IPS-18c (cell line): ENCODE results near the gene DGCR8.
A peak's percentile ranks its signal among the peaks of the same experiment; 100 is the strongest.

ENCODE experiments used
- H3K4me3 ChIP-seq: 2 replicates; pipeline ENCODE4 v1.7.0; 2013; ENCODE audit warnings: low read depth, mild to moderate bottlenecking, low read length, moderate library complexity; ENCODE audit not compliant: insufficient read depth
- H3K9me3 ChIP-seq: one replicate; pipeline ENCODE4 v1.6.1; 2013; ENCODE audit warnings: mild to moderate bottlenecking, low read length, moderate library complexity; ENCODE audit not compliant: control insufficient read depth, insufficient read depth

The DGCR8 gene

DNA sequence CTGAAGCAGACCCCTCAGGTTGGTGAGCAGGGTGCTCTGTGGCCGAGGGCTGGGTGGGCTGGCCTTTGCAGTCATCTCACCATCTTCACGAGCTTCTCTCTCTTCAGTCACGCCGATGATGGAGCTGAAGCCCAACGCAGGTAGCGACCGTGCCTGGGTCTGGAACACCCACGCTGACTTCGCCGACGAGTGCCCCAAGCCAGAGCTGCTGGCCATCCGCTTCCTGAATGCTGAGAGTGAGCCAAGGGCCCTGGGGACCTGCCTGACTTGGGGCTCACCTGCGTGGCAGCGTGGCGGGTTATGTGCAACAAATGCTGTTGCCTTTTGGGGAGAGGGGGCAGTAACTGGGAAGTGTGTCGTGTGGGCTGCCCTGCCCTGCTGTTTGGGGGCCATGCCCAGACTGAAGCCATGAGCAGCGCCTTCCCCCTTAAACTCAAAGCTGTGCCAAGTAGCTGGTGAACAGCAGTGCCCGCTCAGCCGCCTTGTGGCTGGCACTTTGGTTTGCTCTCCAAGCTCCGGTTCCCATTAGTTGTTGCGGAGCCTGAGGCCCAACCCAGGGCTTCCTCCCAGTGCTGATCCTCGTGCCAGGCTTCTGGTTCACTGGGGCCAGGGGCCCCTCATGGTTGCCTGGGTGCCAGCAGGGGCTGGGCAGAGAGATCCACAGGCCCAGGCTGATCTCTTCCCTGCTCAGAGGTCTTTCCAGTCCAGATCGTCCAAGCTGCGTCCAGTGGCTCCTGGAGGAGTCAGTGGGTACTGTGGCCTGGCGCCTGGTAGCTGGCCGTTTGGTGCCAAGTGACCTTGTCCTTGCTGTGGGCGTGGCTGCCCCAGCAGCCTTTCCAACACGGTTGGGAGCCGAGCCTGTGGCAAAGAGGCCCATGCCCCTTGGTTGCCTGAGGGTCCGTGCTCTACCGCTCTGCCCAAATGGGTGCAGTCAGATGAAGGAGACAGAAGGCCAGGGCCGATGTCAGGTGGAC lies 45.4 kb downstream of the DGCR8 start:
- Histone ChIP-seq H3K4me3 (no peak overlapping the region), H3K9me3 (no peaks in the 10 kb centered on the region)

DNA sequence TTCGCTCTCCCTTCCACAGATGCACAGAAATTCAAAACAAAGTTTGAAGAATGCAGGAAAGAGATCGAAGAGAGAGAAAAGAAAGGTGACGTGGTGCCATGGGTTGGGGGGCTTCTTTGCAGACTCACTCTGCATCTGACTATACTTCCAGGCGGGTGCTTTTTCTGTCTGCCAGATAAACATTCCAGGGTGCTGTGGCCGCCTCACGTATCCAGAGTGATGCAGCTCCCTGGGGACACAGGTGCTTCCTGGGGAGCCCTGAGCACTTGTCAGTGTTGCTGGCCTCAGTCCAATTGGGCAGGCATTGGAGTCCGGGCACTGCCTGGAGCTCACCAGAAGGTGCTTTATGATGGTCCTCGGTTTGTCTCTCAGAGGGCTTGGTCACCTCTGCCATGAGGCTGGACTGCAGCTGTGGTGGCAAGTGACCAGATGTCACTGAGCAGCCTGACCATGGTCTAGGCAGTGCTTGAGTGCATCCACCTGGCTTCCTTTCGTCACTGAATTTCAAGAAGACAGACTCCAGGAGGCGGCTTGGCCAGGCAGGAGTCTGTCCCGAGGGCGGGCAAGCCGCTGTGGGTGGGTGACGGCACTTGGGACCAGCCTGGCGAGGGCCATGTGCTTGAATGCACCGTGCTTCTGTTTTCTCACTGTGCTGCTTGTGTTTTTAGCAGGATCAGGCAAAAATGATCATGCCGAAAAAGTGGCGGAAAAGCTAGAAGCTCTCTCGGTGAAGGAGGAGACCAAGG lies 46.4 kb downstream of the DGCR8 start:
- H3K9me3 ChIP-seq, result no peaks in the 10 kb centered on the region
- H3K4me3 ChIP-seq, result no peak overlapping the region

DNA sequence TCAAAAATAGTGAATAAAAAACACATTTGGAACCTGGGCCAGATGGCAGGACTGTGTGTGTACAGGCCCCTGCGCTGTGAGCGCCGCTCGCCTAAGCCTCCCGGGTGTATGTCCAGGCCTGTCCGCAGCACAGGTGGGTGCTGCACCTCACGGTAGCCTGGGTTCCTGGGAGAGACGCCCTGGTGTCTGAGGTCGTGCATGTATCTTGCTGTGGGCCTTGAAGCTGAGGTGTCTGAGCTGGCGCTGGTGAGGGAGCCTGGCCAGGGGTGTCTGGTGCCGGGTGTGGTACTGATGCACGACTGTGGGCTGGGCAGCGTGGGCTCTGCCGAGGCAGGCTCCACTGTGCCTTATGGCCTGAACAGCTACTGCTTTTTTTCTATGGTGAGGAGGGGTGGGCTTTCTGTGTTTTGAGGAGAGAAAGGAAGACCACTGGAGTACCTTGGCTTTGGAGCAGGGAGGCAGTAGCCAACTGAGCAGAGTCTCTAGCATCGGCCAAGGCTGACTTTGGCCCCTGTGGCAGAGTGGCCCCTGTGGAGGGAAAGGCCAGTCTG lies 47.4 kb downstream of the DGCR8 start:
- H3K9me3 ChIP-seq, result no peaks in the 10 kb centered on the region
- H3K4me3 ChIP-seq, result no peak overlapping the region

DNA sequence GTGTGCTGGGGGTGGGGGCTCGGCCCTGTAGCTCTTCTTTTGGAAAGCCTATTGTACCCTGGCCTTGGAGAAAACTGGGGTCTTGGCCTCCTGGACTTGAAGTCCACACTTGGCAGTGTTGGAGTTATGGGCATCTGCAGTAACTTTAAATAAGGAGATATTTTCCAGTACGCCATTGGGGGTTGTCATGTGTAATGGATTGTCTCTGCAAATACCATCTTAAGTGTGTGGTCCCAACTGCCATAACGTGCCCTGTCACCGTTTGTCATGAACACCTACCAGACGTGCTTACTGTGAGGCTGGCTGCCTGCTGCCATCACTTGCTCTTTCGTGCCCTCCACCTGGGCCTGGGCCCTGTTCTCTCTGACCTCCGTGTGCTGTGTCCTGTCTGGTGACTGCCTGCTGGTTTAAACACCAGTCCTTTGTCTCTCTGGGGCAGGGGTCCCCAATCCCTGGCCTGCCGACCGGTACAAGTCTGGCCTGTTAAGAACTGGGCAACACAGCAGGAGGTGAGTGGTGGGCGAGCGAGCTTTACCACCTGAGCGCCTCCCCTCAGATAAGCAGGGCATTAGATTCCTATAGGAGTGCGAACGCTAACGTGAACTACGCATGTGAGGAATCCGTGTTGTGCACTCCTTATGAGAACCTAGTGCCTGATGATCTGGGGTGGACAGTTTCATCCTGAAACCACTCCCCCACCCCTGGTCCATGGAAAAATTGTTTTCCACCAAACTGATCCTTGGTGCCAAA lies 48.0 kb downstream of the DGCR8 start:
- no peaks in the 10 kb centered on the region for H3K9me3 ChIP-seq

DNA sequence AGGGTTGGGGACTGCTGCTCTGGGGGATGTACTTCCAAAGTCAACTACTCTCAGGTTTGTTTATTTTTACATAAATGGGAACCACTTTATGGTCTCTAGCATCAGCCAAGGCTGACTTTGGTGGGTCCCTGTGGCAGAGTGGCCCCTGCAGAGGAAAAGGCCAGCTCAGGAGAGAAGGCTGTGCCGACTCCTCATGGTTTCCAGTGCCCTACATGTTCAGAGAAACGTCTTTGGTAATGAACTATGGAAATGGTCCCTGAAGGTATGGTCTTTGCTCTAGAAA lies 48.5 kb downstream of the DGCR8 start:
- Histone ChIP-seq H3K4me3 (no peak overlapping the region), H3K9me3 (no peaks in the 10 kb centered on the region)

More for the DNA sequence above, 48.0 kb downstream of the DGCR8 start:
- H3K4me3 ChIP-seq, result no peak overlapping the region

DNA sequence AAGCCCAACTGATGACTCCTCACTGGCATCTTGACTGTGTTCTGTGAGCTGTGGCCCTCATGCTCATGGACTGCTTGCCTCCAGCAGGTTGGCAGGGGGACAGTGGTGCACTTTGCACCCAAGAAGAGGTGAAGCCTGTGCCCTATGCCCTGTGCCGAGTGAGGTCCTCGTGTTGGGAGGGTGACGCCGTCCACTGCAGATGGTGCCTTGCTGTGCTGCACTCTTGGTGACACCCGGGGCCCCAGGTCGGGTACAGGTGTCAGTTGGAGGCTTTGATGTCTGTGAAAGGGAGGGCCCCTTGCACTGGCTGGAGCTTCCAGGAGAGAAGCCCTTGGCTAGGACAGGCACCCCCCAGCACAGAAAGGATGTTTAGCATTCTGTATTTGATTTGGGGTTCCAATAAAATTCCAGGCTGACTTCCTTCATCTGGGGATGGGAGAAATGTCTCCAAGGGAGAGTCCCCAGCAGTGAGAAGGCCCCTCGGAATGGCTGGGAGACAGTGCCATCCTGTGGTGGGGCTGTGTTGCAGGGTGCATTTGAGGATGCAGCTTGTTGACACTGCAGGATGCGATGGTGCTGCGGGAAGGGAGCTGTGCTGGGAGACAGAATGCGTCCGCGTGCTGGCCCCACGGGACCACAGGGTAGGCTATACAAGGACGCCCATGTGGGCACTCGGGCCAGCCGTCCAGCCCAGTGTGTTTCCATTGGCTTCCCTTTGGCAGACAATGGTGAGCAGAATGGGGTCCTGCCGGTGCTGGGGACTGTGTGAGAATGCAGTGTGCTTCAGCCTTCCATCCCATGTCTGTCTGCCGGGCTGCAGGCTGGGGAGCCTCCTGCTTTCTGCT lies 49.1 kb downstream of the DGCR8 start:
- Histone ChIP-seq H3K9me3 (no peaks in the 10 kb centered on the region), H3K4me3 (no peak overlapping the region)

DNA sequence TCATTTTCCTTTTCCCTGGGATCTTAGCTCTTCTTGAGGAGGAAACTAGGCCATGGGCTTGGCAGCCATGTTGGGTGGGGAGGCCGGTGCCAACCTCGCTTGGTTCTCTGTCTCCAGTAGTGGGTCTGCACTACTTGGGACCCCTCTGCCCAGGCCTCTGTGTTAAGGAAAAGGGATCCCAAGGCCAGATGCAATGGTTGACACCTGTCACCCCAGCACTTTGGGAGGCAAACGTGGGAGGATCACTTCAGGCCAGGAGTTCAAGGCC lies 49.6 kb downstream of the DGCR8 start:
- Histone ChIP-seq H3K9me3 (no peaks in the 10 kb centered on the region), H3K4me3 (no peak overlapping the region)

DNA sequence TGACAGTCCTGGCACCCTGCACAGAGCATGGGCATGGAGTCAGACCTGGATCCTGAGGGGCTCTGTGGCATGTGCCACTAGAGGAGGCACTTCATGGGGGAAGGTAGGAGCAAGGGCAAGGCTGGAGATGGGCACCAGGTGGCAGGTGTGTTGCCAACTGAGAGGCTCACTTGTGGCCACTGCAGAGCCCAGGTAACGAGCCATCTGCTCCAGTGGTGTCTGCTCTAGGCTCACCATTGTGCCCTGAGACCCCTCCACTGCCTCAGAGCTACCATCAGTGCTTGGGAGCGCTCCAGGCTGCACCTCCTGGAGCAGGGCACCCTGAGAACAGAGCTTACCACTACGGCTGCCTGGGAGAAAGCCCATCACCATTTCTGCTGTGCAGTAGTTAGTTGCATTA lies 50.3 kb downstream of the DGCR8 start:
- Histone ChIP-seq H3K9me3 (no peaks in the 10 kb centered on the region), H3K4me3 (no peak overlapping the region)

DNA sequence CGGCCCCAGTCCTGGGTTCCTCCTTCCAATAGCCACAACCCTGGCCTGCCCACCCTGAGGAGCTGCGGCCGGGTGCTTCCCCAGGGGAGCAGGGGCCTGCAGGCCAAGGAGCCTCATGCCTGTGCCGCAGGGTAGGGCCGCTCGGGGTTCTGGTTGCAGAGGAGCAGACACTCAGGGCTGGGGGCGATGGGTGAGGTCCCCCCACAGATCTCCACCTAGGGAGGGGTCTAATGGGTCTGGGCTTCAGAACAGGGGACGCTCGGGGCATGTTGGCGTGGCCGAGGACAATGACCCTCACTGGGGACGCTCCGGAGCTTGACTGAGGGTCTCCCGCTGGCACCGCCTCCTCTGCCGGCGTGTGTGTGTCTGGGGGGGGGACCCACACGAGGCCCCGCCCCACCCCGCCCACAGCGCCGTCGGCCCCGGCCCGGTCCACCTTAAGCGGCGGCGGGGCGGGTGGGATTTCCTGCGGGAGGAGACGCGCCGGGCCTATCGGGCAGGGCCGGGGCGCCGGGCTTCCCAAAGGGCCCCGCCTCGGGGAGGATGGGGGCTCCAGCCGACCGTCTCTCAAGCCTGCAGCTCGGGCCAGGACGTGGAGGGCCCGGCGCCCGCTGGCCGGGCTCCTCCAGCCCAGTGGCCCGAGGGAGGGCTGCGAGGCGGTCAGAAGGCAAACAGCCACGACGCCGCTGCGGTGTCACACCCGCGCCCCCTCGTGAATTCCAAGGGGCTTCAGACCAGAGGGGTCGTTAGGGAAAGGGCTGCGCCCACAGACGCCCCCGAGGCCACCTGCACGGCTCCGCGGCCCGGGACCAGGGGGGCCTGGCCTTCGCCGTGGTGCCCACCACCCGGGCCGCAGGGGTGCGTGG lies 50.9 kb downstream of the DGCR8 start:
- Histone ChIP-seq H3K9me3 (no peaks in the 10 kb centered on the region), H3K4me3 (peak overlapping the region; percentile 68)

DNA sequence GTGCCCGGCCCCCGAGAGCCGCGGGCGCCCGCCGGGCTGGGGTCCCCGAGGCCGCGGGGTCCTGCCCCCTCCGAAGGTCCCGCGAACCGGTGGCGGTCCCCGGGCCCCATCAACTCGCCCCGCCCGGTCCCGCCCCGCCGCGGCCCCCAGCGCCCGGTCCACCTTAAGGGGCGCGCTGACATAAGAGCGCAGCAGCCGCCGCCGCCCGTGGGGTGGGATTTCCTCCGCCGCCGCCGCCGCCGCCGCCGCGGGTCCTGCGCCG lies 51.5 kb downstream of the DGCR8 start, which contains the start of gene ZDHHC8:
ZDHHC8 (plus strand) TSS at position 208 of the 262 bp plus-strand sequence. CDS start 144 bp downstream, outside the sequence.
- peak within 1 kb of the TSS; percentile 68 for H3K4me3 ChIP-seq

DNA sequence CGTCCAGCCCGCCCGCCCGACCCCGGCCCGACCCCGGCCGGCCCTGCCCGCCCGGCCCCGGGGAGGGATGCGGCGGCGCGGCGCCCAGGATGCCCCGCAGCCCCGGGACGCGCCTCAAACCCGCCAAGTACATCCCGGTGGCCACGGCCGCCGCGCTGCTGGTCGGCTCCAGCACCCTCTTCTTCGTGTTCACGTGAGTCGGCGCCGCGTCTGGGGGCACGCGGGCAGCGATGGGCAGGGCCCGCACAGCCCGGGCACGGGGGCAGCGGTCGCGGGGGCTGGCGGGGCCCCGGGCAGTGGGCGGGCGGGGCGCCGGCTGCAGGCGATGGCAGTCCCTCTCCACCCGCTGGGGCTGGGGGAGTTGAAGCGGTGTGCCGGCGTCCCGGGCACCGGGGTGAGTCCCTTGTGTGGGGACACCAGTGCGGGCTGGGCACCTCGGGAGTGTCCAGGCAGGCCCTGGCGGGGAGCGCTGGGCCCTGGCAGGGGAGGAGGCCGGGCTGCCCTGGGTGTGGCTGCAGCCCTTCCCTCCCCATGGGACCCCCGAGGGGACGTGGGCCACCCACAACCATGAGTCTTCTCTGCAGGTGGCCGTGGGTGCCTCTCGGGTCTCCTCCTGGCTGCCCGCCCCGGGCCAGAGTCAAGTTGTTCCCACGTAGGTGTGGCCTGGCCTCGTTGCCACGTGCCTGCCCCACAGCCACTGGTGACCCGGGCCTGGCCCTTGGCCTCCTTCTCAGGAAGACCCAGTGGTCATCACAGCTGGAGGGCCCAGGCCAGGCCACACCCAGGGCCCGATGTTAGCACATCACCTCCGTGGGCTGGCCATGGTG lies 52.0 kb downstream of the DGCR8 start:
- H3K9me3 ChIP-seq, result no peaks in the 10 kb centered on the region

More for the DNA sequence above, 51.5 kb downstream of the DGCR8 start, which contains the start of gene ZDHHC8:
- no peaks in the 10 kb centered on the region for H3K9me3 ChIP-seq

DNA sequence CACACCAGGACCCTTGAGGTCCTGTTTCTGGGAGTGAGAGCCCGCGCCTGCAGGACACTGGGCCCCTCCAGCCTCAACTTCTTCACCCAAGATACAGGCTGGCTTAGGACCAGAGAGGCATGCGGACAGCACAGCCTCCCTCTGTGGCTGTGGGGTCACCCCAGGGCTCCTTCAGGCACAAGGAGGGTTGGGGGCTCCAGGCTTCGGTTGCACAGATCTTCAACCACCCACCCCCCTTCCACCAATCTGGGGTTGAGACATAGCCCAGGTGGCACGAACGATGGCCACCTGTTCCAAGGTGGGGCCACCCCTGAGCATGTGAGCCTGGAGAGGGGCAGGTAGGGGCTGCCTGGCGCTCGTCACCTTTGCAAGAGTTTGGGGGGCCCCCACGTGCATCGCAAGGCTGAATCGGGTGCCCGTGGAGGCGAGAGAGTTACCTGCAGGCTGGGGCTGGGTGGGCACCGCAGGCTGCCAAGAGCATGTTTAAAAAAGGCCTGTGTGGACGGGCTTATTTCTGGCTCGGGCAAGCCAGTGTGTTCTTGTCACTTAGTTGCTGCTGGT lies 52.7 kb downstream of the DGCR8 start:
- peak overlapping the region; percentile 57 for H3K4me3 ChIP-seq
- H3K9me3 ChIP-seq, result no peaks in the 10 kb centered on the region

More for the DNA sequence above, 52.0 kb downstream of the DGCR8 start:
- peak overlapping the region; percentile 57 for H3K4me3 ChIP-seq

DNA sequence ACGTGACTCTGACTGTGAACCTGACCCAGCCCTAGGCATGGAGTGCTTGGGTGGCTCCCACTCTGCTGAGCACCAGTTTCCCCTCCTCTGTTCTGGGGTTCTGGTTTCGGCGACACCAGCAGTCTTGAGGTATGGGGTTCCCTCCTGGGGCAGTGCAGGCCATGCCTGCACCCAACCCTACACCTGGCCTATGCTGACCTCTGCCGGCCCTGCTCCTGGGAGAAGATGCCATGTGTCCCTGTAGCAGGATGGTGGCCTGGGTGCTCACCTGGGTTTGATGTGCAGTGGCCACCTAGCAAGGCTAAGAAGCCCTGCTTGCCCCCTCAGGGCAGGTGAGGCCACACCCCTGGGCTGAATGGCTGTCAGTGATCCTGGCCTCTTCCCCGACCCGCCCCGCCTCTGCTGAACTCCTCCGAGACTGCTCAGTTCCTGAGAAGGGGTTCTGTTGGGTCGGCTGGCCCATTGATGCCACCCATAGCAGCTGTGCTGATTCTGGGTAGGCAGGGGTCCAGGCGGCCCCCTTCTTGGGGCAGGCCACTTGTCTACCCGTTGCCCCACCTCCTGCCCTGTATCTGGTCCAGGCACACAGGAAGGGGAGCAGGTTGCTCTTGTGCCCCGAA lies 54.0 kb downstream of the DGCR8 start:
- Histone ChIP-seq H3K9me3 (no peaks in the 10 kb centered on the region), H3K4me3 (no peak overlapping the region; the same call in 1 of the 2 replicates)

DNA sequence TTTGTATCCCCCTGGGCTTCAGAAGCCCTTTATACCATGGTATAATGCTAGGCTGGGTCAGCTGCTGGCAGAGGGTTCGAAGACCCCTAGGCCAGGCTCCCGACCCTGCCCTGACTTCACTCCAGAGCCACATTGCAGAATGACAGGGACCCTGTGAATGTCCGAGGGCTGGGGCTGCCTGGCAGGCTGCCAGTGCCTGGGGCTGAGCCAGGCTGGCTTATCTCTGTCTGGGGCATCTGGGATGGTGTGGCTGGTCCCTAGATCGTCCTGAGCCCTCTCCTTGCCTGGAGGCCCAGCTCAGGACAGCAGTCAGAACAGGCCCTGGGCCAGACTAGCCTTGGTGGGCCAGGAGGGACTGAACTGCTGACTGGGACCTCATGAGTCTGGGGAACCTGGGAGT lies 55.2 kb downstream of the DGCR8 start:
- H3K9me3 ChIP-seq, result no peaks in the 10 kb centered on the region
- H3K4me3 ChIP-seq, result no peak overlapping the region
